Caco-2 (cell line): Measurements from ENCODE around the gene KMT2C. TPM values are rescaled to one million over a fixed set of nuclear protein-coding genes. Genes with fewer than 3 reads are reported as not detected.

Experiments
- BruUV-seq: library from RNA; stranded (reverse); fragments of 400-500 nt; replicated peaks from 2 replicates; lab custom pipeline; 2021; lab: Mats Ljungman, UMichigan
- CTCF ChIA-PET: fragments of 300-600 bp; sonication (Branson Sonifier 250); formaldehyde crosslinking; loops from one replicate; lab custom pipeline; 2022; ENCODE audit warnings: antibody characterized with exemption; lab: Charles Lee
- POLR2A ChIA-PET: fragments of 300-600 bp; sonication (Branson Sonifier 250); formaldehyde crosslinking; loops from one replicate; lab custom pipeline; 2022; ENCODE audit warnings: antibody characterized with exemption; lab: Charles Lee
- DNase-seq, 2 experiments: peaks; one replicate each; pipeline versions ENCODE4 v3.0.0 to v3.0.0-alpha.2; 2020 to 2022
- H3K27me3 ChIP-seq: replicated peaks from 2 replicates; pipeline ENCODE4 v1.6.0; 2011; ENCODE audit warnings: low read length; ENCODE audit not compliant: control insufficient read depth, insufficient read depth
- H3K36me3 ChIP-seq: 2 replicates; pipeline ENCODE4 v1.5.1; 2011; ENCODE audit warnings: low read length; ENCODE audit not compliant: control insufficient read depth, insufficient read depth
- H3K4me1 ChIP-seq: fragments of 250-450 bp; sonication (Bioruptor Pico); 2 replicates; pipeline ENCODE4 v1.5.1; 2020; ENCODE audit warnings: mild to moderate bottlenecking
- H3K4me3 ChIP-seq: 2 replicates; pipeline ENCODE4 v1.5.1; 2011; ENCODE audit warnings: low read depth, mild to moderate bottlenecking, control low read depth, low read length
- H3K9me3 ChIP-seq: fragments of 250-450 bp; sonication (Bioruptor Pico); 2 replicates; pipeline ENCODE4 v1.5.1; 2020; ENCODE audit warnings: mild to moderate bottlenecking, moderate library complexity
- H3K27ac Mint-ChIP-seq: one replicate; pipeline ENCODE4 v1.8.0; 2022; ENCODE audit warnings: mixed read lengths; ENCODE audit not compliant: unreplicated experiment
- H3K27me3 Mint-ChIP-seq: one replicate; pipeline ENCODE4 v1.8.0; 2022; ENCODE audit warnings: mixed read lengths; ENCODE audit not compliant: insufficient read depth, unreplicated experiment
- H3K36me3 Mint-ChIP-seq: one replicate; pipeline ENCODE4 v1.8.0; 2022; ENCODE audit warnings: mild to moderate bottlenecking, mixed read lengths; ENCODE audit not compliant: insufficient read depth, unreplicated experiment
- H3K4me1 Mint-ChIP-seq: one replicate; pipeline ENCODE4 v1.8.0; 2022; ENCODE audit warnings: low read depth, mixed read lengths; ENCODE audit not compliant: unreplicated experiment
- H3K4me3 Mint-ChIP-seq: one replicate; pipeline ENCODE4 v1.8.0; 2022; ENCODE audit warnings: mild to moderate bottlenecking, moderate library complexity, mixed read lengths; ENCODE audit not compliant: unreplicated experiment
- H3K9me3 Mint-ChIP-seq: one replicate; pipeline ENCODE4 v1.8.0; 2022; ENCODE audit warnings: mixed read lengths; ENCODE audit not compliant: unreplicated experiment
- intact Hi-C: fragments of 100-400 bp; cut with micrococcal nuclease; formaldehyde crosslinking; loops from one replicate; pipeline ENCODE4 v1.10.0; 2022; ENCODE audit not compliant: unreplicated experiment
- total RNA-seq: library from RNA; stranded (reverse); gene quantifications from 2 replicates; pipeline ENCODE4 v1.2.3, GENCODE V29; 2022
- TF ChIP-seq, protein P1 (sequence below), 2 experiments: fragments of 200-600 bp in 1 of 2; IDR thresholded peaks; 1 replicate in 1 of 2; 2 replicates in 1 of 2; pipeline versions ENCODE4 v1.5.1 to v1.8.0; 2011 to 2022; ENCODE audit warnings: antibody characterized with exemption in 1 of 2, control low read depth in 1 of 2, inconsistent platforms in 1 of 2, low read depth in 1 of 2, low read length in 1 of 2, mild to moderate bottlenecking in 1 of 2, moderate library complexity in 1 of 2; ENCODE audit not compliant: insufficient read depth in 1 of 2, severe bottlenecking in 1 of 2, unreplicated experiment in 1 of 2

The KMT2C gene
- total RNA-seq, 1 experiment from 2014 or later: 59.5 TPM

DNA sequence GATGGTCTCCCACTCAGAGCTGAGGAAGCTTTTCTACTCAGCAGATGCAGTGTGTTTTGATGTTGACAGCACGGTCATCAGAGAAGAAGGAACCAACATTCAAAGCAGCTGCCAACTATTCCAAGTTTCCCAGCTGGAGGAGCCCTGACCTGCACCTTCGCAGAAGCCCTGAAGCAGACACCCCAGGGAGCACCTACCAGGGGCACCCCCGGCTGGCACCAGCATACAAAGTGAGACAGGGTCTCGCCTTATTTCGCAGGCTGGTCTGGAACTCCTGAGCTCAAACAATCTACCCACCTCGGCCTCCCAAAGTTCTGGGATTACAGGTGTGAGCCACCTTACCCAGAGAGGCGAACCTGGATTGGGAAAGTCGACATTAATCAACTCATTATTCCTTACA lies 68.6 kb downstream of the KMT2C start:
- Histone ChIP-seq H3K4me3 (no peak overlapping the region), H3K27me3 (no peaks in the 10 kb centered on the region), H3K36me3 (0 out of 2 replicates have a peak, but pooled peaks cover 1% of the 10 kb centered on the region), H3K4me1 (0 out of 2 replicates have a peak, but pooled peaks cover 5% of the 10 kb centered on the region), H3K9me3 (no peaks in the 10 kb centered on the region)
- BruUV-seq: no TSS peak
- H3K27me3 Mint-ChIP-seq: no peaks in the 10 kb centered on the region
- H3K9me3 Mint-ChIP-seq: peaks cover 9% of the 10 kb centered on the region
- no peak overlapping the region for H3K4me3 Mint-ChIP-seq
- DNase-seq: no peak
- H3K27ac Mint-ChIP-seq: no peak overlapping the region
- peaks cover 20% of the 10 kb centered on the region for H3K4me1 Mint-ChIP-seq
- CTCF ChIA-PET: no interaction called here
- TF ChIP-seq, protein P1, sequence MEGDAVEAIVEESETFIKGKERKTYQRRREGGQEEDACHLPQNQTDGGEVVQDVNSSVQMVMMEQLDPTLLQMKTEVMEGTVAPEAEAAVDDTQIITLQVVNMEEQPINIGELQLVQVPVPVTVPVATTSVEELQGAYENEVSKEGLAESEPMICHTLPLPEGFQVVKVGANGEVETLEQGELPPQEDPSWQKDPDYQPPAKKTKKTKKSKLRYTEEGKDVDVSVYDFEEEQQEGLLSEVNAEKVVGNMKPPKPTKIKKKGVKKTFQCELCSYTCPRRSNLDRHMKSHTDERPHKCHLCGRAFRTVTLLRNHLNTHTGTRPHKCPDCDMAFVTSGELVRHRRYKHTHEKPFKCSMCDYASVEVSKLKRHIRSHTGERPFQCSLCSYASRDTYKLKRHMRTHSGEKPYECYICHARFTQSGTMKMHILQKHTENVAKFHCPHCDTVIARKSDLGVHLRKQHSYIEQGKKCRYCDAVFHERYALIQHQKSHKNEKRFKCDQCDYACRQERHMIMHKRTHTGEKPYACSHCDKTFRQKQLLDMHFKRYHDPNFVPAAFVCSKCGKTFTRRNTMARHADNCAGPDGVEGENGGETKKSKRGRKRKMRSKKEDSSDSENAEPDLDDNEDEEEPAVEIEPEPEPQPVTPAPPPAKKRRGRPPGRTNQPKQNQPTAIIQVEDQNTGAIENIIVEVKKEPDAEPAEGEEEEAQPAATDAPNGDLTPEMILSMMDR (IDR thresholded peaks at IDR 0.05; ENCODE audit: insufficient read depth in 1 of 2, low read depth in 1 of 2, low read length in 1 of 2, severe bottlenecking in 1 of 2, unreplicated experiment in 1 of 2): no peak
- POLR2A ChIA-PET: no interaction called here
- intact Hi-C loops: no loop called here
- peaks cover 9% of the 10 kb centered on the region for H3K36me3 Mint-ChIP-seq

DNA sequence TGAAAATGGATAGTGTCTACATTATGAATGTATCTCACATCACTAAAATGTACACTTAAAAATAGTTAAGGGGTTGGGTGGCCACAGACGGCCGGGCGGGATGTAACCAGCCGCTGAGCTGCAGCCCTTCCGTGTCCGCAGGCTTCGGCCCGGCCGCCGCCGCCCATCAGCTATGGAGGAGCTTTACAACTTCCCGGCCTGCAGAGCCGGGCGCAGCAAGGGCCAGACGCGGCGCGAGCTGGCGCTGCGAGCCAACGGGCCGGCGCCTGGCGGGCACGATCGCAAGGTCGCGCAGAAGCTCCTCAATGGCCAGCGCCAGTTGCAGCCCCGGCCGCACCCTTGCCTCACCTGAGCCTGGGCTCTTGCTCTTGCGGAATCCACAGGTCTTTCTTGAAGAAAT lies 69.1 kb downstream of the KMT2C start:
- H3K4me1 Mint-ChIP-seq: peaks cover 18% of the 10 kb centered on the region
- 0 out of 2 replicates have a peak, but pooled peaks cover 5% of the 10 kb centered on the region for H3K4me1 ChIP-seq
- TF ChIP-seq, protein P1 (IDR thresholded peaks at IDR 0.05; ENCODE audit: insufficient read depth in 1 of 2, low read depth in 1 of 2, low read length in 1 of 2, severe bottlenecking in 1 of 2, unreplicated experiment in 1 of 2): no peak
- peaks cover 9% of the 10 kb centered on the region for H3K36me3 Mint-ChIP-seq
- no peaks in the 10 kb centered on the region for H3K9me3 ChIP-seq
- H3K36me3 ChIP-seq: 0 out of 2 replicates have a peak, but pooled peaks cover 1% of the 10 kb centered on the region
- ChIA-PET POLR2A (no interaction called here), CTCF (no interaction called here)
- BruUV-seq: no TSS peak
- H3K9me3 Mint-ChIP-seq: peaks cover 9% of the 10 kb centered on the region
- no peaks in the 10 kb centered on the region for H3K27me3 Mint-ChIP-seq
- no peak overlapping the region for H3K4me3 ChIP-seq
- H3K4me3 Mint-ChIP-seq: no peak overlapping the region
- no peak overlapping the region for H3K27ac Mint-ChIP-seq
- H3K27me3 ChIP-seq: no peaks in the 10 kb centered on the region
- DNase-seq: no peak
- intact Hi-C loops: no loop called here

DNA sequence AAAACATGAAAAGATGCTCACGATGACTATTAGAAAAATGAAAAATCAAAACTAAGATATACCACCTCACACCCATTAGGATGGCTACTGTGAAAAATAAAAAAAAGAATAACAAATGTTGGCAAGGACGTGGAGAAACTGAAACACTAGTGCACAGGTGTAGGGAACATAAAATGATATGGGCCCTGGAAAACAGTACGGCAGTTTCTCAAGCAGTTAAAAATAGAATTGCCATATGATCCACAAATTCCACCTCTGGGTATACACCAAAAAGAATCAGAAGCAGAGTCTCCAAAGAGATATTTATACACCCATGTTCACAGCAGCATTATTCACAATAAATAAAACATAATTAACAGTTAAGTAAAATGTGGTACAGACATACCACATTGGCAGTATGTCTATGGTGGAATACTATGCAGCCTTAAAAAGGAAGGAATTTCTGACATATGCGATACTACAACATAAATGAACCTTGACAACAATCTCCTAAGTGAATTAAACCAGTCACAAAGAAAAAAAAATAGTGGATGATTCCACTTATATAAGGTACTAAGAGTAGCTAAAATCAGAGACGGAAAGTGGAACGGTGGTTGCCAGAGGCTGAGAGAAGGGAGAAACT lies 69.7 kb downstream of the KMT2C start:
- peaks cover 18% of the 10 kb centered on the region for H3K4me1 Mint-ChIP-seq
- H3K4me3 ChIP-seq: no peak overlapping the region
- intact Hi-C loops: no loop called here
- peaks cover 4% of the 10 kb centered on the region for H3K9me3 Mint-ChIP-seq
- CTCF ChIA-PET: no interaction called here
- POLR2A ChIA-PET: no interaction called here
- no peak overlapping the region for H3K4me3 Mint-ChIP-seq
- no peaks in the 10 kb centered on the region for H3K27me3 Mint-ChIP-seq
- 0 out of 2 replicates have a peak, but pooled peaks cover 1% of the 10 kb centered on the region for H3K36me3 ChIP-seq
- H3K27ac Mint-ChIP-seq: no peak overlapping the region
- 0 out of 2 replicates have a peak, but pooled peaks cover 5% of the 10 kb centered on the region for H3K4me1 ChIP-seq
- DNase-seq: no peak
- H3K9me3 ChIP-seq: no peaks in the 10 kb centered on the region
- no TSS peak for BruUV-seq
- TF ChIP-seq, protein P1 (IDR thresholded peaks at IDR 0.05; ENCODE audit: insufficient read depth in 1 of 2, low read depth in 1 of 2, low read length in 1 of 2, severe bottlenecking in 1 of 2, unreplicated experiment in 1 of 2): no peak
- no peaks in the 10 kb centered on the region for H3K27me3 ChIP-seq
- H3K36me3 Mint-ChIP-seq: peaks cover 9% of the 10 kb centered on the region
